Esophagus muscularis mucosa (tissue), 4 donors: ENCODE data around the gene MARK2. TPM values are rescaled to one million over a fixed set of nuclear protein-coding genes. Genes with fewer than 3 reads are reported as not detected.
A peak's percentile ranks its signal among the peaks of the same experiment; 100 is the strongest.

Experiments used
- DNase-seq: peaks from one replicate; pipeline ENCODE4 v3.0.0-alpha.2; 2017; ENCODE audit errors: extremely low spot score
- H3K27ac ChIP-seq, 4 donors: fragments of 200-600 bp; sonication (generic); replicated peaks in 1 of 4; 1 replicate in 3 of 4; 2 replicates in 1 of 4; pipeline ENCODE4 v1.5.1; 2016 to 2019; ENCODE audit warnings: mild to moderate bottlenecking in 1 of 4
- H3K27me3 ChIP-seq, 4 donors: fragments of 200-600 bp; sonication (generic); one replicate each; pipeline versions ENCODE4 v1.5.1 to v1.6.0; 2016 to 2019
- H3K36me3 ChIP-seq, 4 donors: fragments of 200-600 bp; sonication (generic); one replicate each; pipeline ENCODE4 v1.5.1; 2016 to 2019
- H3K4me1 ChIP-seq, 4 donors: fragments of 200-600 bp; sonication (generic); one replicate each; pipeline ENCODE4 v1.5.1; 2016 to 2019
- H3K4me3 ChIP-seq, 4 donors: fragments of 200-600 bp; sonication (generic); 1 replicate in 2 of 4; 2 replicates in 2 of 4; pipeline ENCODE4 v1.5.1; 2016 to 2019; ENCODE audit warnings: mild to moderate bottlenecking in 4 of 4, moderate library complexity in 1 of 4
- H3K9me3 ChIP-seq, 4 donors: fragments of 200-600 bp; sonication (generic); 1 replicate in 3 of 4; 2 replicates in 1 of 4; pipeline ENCODE4 v1.5.1; 2016 to 2019
- EP300 ChIP-seq: sonication (generic); formaldehyde crosslinking; IDR thresholded peaks from one replicate; pipeline ENCODE4 v1.6.1; 2017; ENCODE audit warnings: antibody characterized with exemption
- POLR2A ChIP-seq: fragments of 450-650 bp; IDR thresholded peaks from one replicate; pipeline ENCODE4 v1.6.1; 2017; ENCODE audit warnings: antibody characterized with exemption, moderate library complexity, mild to moderate bottlenecking, low read depth
- POLR2AphosphoS5 ChIP-seq, 2 donors: sonication (generic); formaldehyde crosslinking; IDR thresholded peaks; one replicate each; pipeline ENCODE4 v1.6.1; 2017; ENCODE audit warnings: antibody characterized with exemption in 2 of 2
- WGBS: methylation state at CpG from one replicate; pipeline ENCODE4 v1.1.5; 2018; 5-methylcytosine and 5-hydroxymethylcytosine counted together
- intact Hi-C: fragments of 100-400 bp; cut with DNase I; formaldehyde crosslinking; loops from one replicate; pipeline ENCODE4 v1.15.1; 2023
- total RNA-seq, 4 donors: library from RNA; depleted of rRNA; stranded (reverse); fragments of >200 nt; gene quantifications; one replicate each; pipeline versions ENCODE4 v1.1.0 to v1.2.1, GENCODE V29; 2016
- TF ChIP-seq, protein P1 (sequence below), 3 experiments: fragments of 200-600 bp in 2 of 3; fragments of 450-650 bp in 1 of 3; sonication (generic) in 2 of 3; IDR thresholded peaks; one replicate each; pipeline ENCODE4 v1.5.1; 2017 to 2019; ENCODE audit warnings: antibody characterized with exemption in 3 of 3, mild to moderate bottlenecking in 2 of 3, moderate library complexity in 1 of 3

Gene MARK2
- total RNA-seq, 4 donors from 2014 or later: 21.5 to 38.1 (median 30.6) TPM

DNA sequence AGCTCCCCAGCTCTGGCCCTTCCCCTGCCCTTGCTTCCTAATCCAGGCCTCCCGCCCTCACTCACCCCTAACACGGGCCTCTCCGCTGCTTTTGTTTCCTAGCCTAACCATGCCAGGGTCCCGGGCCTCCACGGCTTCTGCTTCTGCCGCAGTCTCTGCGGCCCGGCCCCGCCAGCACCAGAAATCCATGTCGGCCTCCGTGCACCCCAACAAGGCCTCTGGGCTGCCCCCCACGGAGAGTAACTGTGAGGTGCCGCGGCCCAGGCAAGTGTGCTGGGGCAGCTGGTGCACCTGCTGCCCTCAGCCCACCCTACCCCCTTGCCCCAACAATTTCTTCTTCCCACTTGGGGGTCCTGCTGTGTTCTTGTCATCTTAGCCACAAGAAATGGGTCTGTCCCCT is 65.0 kb downstream of the MARK2 start:
- H3K36me3 ChIP-seq: peaks cover 61 to 100% (median 97%) of the 10 kb centered on the region in 4 donors
- no peaks in the 10 kb centered on the region for H3K9me3 ChIP-seq
- 85% methylated on average over 14 of the region's 14 CpGs for WGBS
- intact Hi-C loops: no loop called here
- no peaks in the 10 kb centered on the region for H3K27me3 ChIP-seq
- no peak overlapping the region for H3K4me3 ChIP-seq
- H3K4me1 ChIP-seq: peaks cover 8 to 28% (median 16%) of the 10 kb centered on the region in 4 donors
- H3K27ac ChIP-seq: no peak overlapping the region
- no peak for TF ChIP-seq POLR2A
- TF ChIP-seq POLR2AphosphoS5 (IDR thresholded peaks at IDR 0.05): no peak
- TF ChIP-seq, protein P1, sequence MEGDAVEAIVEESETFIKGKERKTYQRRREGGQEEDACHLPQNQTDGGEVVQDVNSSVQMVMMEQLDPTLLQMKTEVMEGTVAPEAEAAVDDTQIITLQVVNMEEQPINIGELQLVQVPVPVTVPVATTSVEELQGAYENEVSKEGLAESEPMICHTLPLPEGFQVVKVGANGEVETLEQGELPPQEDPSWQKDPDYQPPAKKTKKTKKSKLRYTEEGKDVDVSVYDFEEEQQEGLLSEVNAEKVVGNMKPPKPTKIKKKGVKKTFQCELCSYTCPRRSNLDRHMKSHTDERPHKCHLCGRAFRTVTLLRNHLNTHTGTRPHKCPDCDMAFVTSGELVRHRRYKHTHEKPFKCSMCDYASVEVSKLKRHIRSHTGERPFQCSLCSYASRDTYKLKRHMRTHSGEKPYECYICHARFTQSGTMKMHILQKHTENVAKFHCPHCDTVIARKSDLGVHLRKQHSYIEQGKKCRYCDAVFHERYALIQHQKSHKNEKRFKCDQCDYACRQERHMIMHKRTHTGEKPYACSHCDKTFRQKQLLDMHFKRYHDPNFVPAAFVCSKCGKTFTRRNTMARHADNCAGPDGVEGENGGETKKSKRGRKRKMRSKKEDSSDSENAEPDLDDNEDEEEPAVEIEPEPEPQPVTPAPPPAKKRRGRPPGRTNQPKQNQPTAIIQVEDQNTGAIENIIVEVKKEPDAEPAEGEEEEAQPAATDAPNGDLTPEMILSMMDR (IDR thresholded peaks at IDR 0.05): no peak
- no peak for TF ChIP-seq EP300
- DNase-seq: no peak

DNA sequence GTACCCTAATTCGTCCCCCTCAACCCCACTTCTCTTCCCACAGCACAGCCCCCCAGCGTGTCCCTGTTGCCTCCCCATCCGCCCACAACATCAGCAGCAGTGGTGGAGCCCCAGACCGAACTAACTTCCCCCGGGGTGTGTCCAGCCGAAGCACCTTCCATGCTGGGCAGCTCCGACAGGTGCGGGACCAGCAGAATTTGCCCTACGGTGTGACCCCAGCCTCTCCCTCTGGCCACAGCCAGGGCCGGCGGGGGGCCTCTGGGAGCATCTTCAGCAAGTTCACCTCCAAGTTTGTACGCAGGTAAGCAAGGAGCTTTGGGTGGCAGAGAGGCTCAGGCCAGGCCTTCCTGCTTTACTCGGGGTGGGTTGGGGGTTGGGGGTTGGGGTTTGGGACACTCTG is 65.8 kb downstream of the MARK2 start:
- Histone ChIP-seq H3K27ac (peak overlapping the region in 1 of 4 donors; percentile 7), H3K36me3 (peaks cover 52 to 100% (median 97%) of the 10 kb centered on the region in 4 donors), H3K27me3 (no peaks in the 10 kb centered on the region), H3K9me3 (no peaks in the 10 kb centered on the region), H3K4me3 (no peak overlapping the region), H3K4me1 (peaks cover 8 to 37% (median 21%) of the 10 kb centered on the region in 4 donors)
- TF ChIP-seq EP300 (no peak), POLR2A (no peak), POLR2AphosphoS5 (IDR thresholded peaks at IDR 0.05) (no peak)
- TF ChIP-seq, protein P1 (IDR thresholded peaks at IDR 0.05): no peak
- DNase-seq: no peak
- WGBS: 87% methylated on average over 9 of the region's 13 CpGs
- intact Hi-C loops: no loop called here

DNA sequence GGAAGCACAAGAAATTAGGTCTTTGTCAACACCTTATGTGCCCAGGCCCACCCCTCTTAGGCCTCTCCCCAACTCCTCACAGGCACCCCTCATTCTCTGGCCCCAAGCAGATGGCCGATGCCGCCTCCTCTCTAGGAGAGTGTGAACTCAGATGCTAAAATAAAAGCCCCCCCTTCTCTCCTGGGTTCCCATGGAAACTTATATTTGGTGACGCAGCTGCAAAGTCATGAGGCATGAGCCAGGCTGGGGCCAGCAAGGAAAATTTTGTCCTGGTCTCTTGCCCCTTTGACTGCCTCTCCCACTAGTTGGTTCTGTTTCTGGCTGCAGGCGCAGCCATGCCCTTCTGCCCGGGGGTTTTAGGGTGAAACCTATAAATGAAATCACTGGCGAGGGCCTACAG is 66.3 kb downstream of the MARK2 start:
- Histone ChIP-seq H3K36me3 (peaks cover 48 to 100% (median 95%) of the 10 kb centered on the region in 4 donors), H3K27ac (peak overlapping the region in 1 of 4 donors; percentile 7), H3K4me1 (peaks cover 8 to 41% (median 24%) of the 10 kb centered on the region in 4 donors), H3K9me3 (no peaks in the 10 kb centered on the region), H3K27me3 (no peaks in the 10 kb centered on the region), H3K4me3 (no peak overlapping the region)
- intact Hi-C loops: no loop called here
- no peak for DNase-seq
- TF ChIP-seq, protein P1 (IDR thresholded peaks at IDR 0.05): no peak
- TF ChIP-seq POLR2A (no peak), EP300 (no peak), POLR2AphosphoS5 (IDR thresholded peaks at IDR 0.05) (no peak)
- 75% methylated on average over 6 of the region's 6 CpGs for WGBS

DNA sequence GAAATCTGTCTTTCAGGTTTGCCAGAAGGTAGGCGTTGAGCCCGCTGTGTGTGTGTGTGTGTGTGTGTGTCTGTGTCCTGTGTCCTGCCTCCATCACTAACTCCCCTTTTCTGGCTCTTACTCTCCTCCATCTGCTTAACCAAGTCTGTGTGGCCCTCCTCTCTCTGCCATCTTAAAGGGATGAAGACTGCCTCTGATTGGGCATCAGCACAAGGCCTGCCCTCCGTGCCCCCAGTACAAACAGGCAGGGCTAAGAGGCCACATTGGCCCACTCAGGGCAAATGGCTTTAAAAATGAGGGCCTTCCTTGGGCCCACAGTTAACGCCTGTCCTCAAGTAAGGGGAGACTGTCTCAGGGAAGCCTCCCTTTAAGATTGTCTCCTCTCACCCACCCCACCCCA is 67.2 kb downstream of the MARK2 start:
- Histone ChIP-seq H3K36me3 (peaks cover 39 to 93% (median 88%) of the 10 kb centered on the region in 4 donors), H3K27me3 (no peaks in the 10 kb centered on the region), H3K4me1 (peaks cover 12 to 47% (median 25%) of the 10 kb centered on the region in 4 donors), H3K27ac (no peak overlapping the region), H3K4me3 (no peak overlapping the region), H3K9me3 (no peaks in the 10 kb centered on the region)
- no peak for DNase-seq
- WGBS: 96% methylated on average over 4 of the region's 4 CpGs
- no peak for TF ChIP-seq POLR2AphosphoS5 (IDR thresholded peaks at IDR 0.05)
- no peak for TF ChIP-seq EP300
- TF ChIP-seq, protein P1 (IDR thresholded peaks at IDR 0.05): no peak
- no peak for TF ChIP-seq POLR2A
- intact Hi-C loops: no loop called here

DNA sequence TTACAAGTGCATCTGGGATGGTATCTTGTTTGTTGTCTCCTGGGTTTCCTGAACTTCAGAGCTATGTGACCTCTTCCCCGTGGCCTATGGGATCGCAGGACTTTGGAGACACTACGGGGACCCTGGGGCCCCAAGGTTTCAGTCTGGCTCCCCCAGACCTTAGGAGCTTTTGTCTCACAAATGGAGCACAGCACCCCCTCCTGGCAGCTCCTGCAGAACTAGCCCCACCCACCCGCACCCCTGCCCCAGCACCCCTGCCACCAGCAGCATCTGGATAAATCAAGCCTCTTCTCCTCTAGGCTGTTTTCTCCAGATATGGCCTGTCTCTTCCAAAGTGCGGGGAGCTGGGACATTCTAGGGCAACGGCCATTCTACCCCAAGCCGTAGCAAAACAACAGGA is 67.7 kb downstream of the MARK2 start:
- Histone ChIP-seq H3K27me3 (no peaks in the 10 kb centered on the region), H3K4me3 (no peak overlapping the region), H3K27ac (no peak overlapping the region), H3K36me3 (peaks cover 38 to 88% (median 85%) of the 10 kb centered on the region in 4 donors), H3K4me1 (peaks cover 12 to 50% (median 28%) of the 10 kb centered on the region in 4 donors), H3K9me3 (no peaks in the 10 kb centered on the region)
- intact Hi-C loops: no loop called here
- TF ChIP-seq, protein P1 (IDR thresholded peaks at IDR 0.05): peak in 2 of 3 experiments; percentile 10 to 34
- no peak for TF ChIP-seq EP300
- DNase-seq: no peak
- 91% methylated on average over 6 of the region's 7 CpGs for WGBS
